Stimulated activated CD4-positive, alpha-beta T cell treated with anti-CD3 and anti-CD28 coated beads, Interleukin-4, amount 100 ng/mL, for 4 hours (primary cell): ENCODE measurements around the gene PHF21A.

Experiments
- DNase-seq, 2 experiments: peaks; one replicate each; pipeline ENCODE4 v3.0.0-alpha.2; 2020

Gene PHF21A

DNA sequence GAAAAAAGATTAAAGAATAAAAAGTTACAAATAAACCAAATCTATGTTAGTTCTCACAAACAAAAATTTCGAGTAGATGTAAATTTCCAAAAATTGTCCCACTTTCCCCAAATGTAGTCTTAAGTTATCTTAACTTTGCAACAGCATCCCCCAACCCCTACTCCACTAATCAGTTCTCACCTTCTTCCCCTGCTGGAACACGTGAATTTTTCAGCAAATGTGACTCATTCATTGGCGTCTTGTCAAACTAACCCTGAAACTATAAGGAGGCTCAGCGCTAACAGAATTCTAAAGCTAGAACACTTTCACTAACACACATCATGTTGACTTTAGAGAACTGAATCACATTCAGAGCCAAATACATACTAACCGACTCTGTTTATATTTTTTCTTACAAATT lies 46.1 kb downstream of the PHF21A start:
- no peak for DNase-seq

DNA sequence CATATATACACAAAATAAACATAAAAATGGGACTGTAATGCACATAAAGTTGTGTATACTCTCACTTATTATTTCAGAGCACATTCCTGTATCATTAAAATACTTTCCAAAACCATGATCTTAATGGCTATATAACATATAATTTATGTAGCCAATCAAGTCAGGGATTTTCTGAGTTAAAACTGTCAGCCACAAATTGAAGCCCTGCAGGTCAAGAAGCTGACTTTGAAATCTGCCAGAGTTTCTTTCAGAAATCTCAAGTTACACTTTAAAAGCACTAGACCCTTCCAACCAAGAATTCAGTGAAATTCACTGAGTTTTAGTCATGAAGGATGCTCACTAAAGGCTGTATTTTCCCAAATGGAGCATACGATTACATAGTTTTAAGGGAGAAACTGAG lies 47.6 kb downstream of the PHF21A start:
- DNase-seq, result no peak

DNA sequence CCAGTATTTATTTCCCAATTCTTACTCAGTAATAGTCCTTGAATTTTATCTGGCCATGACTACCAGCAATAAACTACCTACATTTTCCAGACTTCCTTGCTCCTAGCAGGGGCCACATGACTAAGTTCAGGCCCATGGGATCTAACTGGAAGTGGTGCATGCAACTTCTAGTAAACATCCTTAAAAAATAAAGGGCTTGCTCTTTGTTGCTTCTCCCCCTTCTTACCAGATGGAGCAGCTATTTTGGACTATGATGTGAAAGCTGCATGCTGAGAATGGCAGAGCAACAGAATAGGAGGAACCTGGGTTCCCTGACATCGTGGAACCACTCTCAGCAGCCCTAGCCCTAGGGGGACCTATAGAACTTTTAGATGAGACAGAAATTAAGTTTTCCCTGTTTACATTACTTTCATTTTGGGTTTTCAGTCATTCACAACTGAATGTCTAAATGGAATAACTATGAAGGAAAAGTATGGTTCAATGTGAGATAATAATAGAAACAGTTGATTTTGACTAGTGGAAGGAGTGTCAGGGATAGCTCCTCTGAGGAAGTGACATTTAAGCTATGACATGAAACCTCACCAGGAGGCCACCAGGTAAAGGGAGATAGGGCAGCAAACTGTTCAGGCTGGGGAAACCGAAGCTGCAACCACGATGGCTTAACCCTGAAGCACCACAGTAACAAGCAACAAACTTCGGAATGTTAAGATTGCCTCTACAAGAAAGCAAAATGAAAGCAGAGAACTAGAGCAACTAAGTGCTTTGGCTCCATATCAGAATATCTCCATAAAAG lies 48.9 kb downstream of the PHF21A start:
- no peak for DNase-seq

DNA sequence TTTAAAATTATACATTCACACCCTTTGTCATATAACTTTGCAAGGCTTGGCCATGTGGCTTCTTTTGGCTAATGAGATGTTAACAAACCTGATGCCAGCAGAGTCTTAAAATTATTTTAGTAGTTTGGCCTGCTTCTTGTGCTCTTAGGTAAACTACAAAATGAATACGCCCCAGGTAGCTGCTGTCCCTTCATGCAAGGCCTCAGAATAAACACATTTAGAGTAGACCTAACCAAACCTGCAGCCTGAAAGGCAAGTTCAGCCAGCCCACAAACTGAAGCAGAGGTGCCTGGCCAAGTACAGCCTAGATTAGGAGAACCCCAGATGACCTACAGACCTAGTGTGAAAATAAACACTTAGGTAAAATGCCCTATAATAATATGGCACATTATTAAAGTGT lies 50.2 kb downstream of the PHF21A start:
- no peak for DNase-seq

GRCh38 chr11:46069595-46069994 lies 51.7 kb downstream of the PHF21A start:
- no peak for DNase-seq

- no peak for DNase-seq
Measured at GRCh38 chr11:46066335-46066734, 54.9 kb downstream of the PHF21A start.

- no peak for DNase-seq
Measured at GRCh38 chr11:46065681-46066080, 55.6 kb downstream of the PHF21A start.

DNA sequence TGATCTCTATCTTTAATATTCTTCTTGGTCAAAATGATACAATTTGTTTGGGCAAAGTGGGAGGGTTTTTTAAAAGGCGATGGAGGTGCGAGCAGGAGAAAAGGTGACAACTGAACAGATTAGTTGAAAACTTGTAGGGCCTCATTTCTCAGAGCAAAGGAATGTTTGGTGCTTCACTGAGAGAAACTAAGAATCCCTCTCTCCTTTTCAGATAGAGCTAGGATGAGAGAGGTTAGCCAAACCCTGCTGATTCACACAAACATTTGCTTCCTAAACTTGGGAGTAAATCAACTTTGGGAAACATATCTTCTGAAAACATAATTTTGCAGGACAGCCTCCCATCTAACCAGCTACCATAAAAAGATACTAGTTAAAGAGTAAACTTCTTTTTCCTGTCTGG lies 57.0 kb downstream of the PHF21A start:
- DNase-seq, result no peak

GRCh38 chr11:46063138-46063537 lies 58.1 kb downstream of the PHF21A start:
- DNase-seq, result no peak

- no peak for DNase-seq
Measured at GRCh38 chr11:46060013-46060412, 61.2 kb downstream of the PHF21A start.

- no peak for DNase-seq
Measured at GRCh38 chr11:46057489-46057888, 63.8 kb downstream of the PHF21A start.

- no peak for DNase-seq
Measured at GRCh38 chr11:46055371-46055770, 65.9 kb downstream of the PHF21A start.

GRCh38 chr11:46051102-46051501 lies 70.2 kb downstream of the PHF21A start:
- DNase-seq, result no peak

GRCh38 chr11:46050662-46051061 lies 70.6 kb downstream of the PHF21A start:
- no peak for DNase-seq

DNA sequence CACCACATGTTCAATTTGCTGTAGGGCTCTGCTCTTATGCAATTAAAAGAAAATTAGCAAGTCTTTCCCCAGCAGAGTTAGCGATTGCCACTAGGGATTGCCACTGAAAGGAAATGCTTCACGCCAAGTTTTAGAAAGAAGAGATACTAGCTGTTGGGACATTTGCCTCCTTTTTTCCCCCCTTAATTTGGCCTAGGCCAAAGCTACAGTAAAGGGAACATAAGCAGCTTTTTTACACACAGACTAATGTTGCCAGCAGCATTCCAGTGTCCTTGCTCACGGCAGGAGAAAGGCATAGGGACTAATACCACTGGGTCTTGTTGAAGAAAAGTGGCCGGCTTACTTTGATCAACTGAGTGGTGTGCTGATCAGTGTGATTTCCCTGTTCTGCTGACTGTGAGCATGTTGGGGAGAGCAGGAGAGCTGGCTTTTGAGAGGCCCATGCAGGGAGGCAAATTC lies 71.2 kb downstream of the PHF21A start:
- no peak for DNase-seq

- DNase-seq, result no peak
Measured at GRCh38 chr11:46049325-46049897, 71.8 kb downstream of the PHF21A start.

DNA sequence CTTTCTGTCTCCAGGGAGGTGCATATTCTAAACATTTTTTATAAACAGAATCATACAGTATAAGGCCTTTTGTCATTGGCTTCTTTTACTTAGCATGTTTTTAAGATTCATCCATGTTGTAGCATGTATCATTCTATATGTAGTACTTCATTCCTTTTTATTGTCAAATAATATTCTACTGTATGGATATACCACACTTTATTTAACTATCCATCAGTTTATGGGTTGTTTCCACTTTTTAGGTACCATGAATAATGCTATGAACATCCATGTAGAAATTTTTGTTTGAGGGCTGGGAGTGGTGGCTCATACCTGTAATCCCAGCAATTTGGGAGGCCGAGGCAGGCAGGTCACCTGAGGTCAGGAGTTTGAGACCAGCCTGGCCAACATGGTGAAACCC lies 73.1 kb downstream of the PHF21A start:
- DNase-seq, result no peak

GRCh38 chr11:46047520-46047919 lies 73.7 kb downstream of the PHF21A start:
- DNase-seq, result no peak

DNA sequence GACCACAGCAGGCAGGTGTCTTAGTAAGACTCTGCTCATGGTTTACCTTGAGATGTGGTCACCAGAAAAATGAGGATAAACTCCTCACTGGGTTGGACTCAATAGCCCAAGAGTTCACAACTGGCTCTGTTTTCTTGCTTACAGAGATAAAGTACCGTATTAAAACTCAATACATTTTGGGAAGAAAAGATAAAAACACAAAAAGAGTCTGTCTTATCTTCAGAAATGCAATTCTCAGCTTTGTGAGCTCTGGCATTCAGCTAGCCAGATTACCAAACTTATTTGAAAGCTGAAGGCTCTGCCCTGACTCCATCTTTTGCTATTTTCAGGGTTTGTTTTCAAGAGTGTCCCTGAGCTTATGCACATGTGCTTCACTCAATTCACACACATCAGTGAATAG lies 75.4 kb downstream of the PHF21A start:
- DNase-seq, result no peak

DNA sequence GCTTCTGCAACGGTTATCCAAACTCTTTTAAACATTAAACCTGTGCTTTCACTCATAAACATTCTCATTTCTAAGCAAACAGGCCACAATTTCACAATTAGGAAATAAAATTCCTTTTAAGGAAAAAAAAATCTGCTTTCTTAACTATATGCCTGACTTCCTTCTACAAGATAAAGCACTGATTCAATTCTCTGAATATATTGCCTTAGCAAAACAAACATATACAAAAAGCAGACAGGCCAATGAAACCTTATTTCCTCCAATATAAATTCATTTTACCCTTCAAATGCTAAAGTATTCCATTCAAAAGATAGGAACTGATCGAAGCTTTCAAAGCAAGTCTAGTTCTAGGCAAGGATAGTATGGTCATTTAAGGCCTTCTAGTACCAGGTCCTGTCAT lies 76.7 kb downstream of the PHF21A start:
- no peak for DNase-seq

DNA sequence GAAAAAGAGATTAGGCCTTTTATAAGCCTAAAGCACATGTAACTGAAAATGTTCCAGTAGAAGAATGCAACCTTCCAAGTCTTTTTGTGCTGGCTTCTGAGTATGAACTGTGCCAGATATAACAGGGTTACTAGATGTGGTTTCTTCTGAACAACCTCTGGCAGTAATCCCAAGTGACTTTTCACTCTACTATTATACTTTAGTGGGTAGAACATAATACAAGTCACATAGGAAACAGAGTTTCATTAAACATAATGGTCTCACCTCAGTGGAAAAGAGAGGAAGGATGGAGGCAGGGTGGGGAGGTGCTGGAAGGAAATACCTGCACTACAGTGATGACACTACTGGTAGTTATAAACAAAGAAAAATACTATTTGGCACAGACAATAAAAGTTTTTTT lies 81.3 kb downstream of the PHF21A start:
- DNase-seq, result no peak

DNA sequence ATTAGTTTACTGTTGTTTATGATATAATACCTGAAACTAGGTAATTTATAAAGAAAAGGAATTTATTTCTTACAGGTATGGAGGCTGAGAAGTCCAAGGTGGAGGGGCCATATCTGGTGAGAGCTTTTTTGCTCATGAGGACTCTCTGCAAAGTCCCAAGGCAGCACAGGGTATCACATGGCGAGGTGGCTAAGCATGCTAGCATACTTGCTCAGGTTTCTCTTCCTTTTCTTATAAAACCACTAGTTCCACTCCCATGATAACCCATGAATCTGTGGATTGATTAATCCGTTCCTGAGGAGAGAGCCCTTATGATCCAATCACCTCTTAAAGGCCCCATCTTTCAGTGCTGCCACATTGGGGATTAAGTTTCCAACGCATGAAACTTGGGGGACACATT lies 82.7 kb downstream of the PHF21A start:
- DNase-seq, result no peak

- DNase-seq, result no peak
Measured at GRCh38 chr11:46036969-46037368, 84.3 kb downstream of the PHF21A start.

DNA sequence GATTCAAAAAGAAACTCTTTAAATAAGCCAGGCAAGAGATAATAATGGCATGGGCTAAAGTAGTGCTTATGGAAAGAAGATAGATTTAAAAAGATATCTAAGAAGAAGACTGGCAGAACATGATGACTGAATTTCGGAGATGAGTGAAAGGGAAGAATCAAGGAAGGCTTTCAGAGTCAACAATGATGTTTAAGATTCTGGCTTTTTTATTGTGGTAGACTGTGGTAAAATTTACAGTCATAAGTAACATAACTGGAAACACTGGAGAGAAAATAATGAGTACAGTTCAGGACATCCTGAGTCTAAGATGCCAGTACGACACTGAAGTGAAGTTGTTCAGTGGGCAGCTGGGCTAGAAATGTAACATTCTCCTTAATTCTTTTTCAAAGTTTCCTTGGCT lies 85.2 kb downstream of the PHF21A start:
- DNase-seq, result no peak

DNA sequence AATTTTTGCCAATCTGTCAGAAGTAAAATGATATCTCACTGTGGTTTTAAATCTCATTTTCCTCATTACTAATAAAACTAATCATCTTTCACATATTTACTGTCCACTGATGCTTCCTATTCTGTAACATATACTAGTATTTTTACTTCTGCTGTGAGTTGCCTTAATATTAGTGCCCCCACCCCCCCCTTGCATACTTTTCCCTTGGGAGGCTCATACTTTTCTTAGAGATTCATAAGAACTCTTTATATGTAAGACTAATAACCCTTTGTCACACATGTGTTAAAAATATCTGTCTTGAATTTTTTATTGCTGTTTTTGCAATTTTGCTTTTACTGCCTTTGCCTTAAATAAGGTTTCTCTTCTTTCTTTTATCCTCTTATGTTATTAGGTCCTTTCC lies 87.2 kb downstream of the PHF21A start:
- DNase-seq, result no peak
